ENCODE results near the gene ZFC3H1.
A peak's percentile ranks its signal among the peaks of the same experiment; 100 is the strongest.
"Not testable (repeated sequence)": the region's sequence is repeated elsewhere in the genome, so short reads cannot be mapped to it uniquely, and the experiment has no call there.

Gene ZFC3H1

DNA sequence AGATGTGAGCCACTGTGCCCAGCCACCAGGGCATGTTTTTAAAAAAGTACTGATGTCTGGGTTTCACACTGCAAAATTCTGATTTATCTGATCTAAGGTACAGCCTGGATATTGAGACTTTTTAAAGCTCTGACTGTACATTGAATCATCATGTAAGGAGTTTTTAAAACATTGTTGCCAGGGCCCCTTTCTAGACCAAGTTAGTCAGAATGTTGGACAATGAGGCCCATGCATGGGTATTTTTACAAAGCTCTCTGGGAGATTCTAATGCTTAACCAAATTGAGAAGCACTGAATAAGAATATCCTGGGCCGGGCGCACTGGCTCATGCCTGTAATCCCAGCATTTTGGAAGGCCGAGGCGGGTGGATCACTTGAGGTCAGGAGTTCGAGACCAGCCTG lies 38.9 kb upstream of the ZFC3H1 start:
- TF ChIP-seq, protein P1, sequence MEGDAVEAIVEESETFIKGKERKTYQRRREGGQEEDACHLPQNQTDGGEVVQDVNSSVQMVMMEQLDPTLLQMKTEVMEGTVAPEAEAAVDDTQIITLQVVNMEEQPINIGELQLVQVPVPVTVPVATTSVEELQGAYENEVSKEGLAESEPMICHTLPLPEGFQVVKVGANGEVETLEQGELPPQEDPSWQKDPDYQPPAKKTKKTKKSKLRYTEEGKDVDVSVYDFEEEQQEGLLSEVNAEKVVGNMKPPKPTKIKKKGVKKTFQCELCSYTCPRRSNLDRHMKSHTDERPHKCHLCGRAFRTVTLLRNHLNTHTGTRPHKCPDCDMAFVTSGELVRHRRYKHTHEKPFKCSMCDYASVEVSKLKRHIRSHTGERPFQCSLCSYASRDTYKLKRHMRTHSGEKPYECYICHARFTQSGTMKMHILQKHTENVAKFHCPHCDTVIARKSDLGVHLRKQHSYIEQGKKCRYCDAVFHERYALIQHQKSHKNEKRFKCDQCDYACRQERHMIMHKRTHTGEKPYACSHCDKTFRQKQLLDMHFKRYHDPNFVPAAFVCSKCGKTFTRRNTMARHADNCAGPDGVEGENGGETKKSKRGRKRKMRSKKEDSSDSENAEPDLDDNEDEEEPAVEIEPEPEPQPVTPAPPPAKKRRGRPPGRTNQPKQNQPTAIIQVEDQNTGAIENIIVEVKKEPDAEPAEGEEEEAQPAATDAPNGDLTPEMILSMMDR (IDR thresholded peaks at IDR 0.05; ENCODE audit: borderline replicate concordance, insufficient read depth, low read depth, low read length) = no peak
- H3K4me3 ChIP-seq (ENCODE audit: low read depth, low read length) = no peak overlapping the region

DNA sequence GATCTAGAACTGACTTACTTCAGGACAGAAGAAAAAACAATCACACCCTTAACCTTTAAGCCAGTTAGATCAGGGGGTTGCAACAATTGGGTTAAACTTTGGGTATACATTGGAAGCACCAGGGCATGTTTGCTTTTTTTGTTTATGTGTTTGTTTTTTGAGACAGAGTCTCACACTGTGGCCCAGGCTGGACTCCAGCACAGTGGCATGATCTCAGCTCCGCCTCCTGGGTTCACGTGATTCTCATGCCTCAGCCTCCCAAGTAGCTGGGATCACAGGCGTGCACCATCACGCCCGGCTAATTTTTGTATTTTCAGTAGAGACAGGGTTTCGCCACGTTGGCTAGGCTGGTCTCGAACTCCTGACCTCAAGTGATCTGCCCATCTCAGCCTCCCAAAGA lies 38.5 kb upstream of the ZFC3H1 start:
- not testable (repeated sequence) for H3K4me3 ChIP-seq (ENCODE audit: low read depth, low read length)

GRCh38 chr12:71695782-71696181 lies 32.1 kb upstream of the ZFC3H1 start:
- TF ChIP-seq, protein P1 (IDR thresholded peaks at IDR 0.05; ENCODE audit: borderline replicate concordance, insufficient read depth, low read depth, low read length) = no peak
- H3K4me3 ChIP-seq (ENCODE audit: low read depth, low read length) = no peak overlapping the region

DNA sequence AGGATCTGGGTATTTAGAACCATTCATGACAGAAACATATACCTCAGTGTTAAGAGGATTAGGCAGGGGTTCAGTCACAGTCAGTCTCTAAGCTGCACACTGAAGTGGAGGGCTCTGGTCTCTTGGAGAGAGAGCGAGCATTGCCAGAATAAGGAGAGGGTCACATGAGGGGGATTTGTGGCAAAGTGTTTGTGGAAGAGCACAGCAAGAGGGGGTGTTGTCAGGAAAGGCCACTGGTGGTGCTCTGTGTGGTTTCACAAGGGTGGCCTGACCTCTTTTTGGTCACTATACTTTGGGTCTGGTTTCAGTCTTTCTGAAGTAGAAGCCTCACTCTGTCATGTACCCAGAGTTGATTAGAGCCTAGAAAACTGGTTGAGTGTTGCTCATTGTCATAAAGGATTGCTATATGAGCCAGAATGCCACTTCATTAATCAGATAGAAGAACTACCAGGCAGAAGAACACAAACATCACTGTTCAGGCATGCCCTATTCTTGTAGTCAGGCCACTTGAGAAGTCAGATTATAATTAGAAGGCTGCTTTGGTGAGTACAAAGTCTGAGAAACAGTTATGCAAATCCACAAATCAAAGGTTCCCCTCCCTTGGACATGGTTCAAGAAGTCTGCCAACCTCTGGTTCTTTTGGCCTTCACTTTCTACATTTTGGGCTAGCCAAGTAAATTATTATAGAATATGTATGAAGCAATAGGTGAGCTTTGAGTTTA lies 30.6 kb upstream of the ZFC3H1 start:
- no peak overlapping the region for H3K4me3 ChIP-seq (ENCODE audit: low read depth, low read length)
- TF ChIP-seq, protein P1 (IDR thresholded peaks at IDR 0.05; ENCODE audit: borderline replicate concordance, insufficient read depth, low read depth, low read length) = no peak

- not testable (repeated sequence) for H3K4me3 ChIP-seq (ENCODE audit: low read depth, low read length)
Observed at GRCh38 chr12:71693651-71694050, 30.0 kb upstream of the ZFC3H1 start.

- TF ChIP-seq, protein P1 (IDR thresholded peaks at IDR 0.05; ENCODE audit: borderline replicate concordance, insufficient read depth, low read depth, low read length) = no peak
- H3K4me3 ChIP-seq (ENCODE audit: low read depth, low read length) = no peak overlapping the region
Observed at GRCh38 chr12:71693126-71693525, 29.5 kb upstream of the ZFC3H1 start.

DNA sequence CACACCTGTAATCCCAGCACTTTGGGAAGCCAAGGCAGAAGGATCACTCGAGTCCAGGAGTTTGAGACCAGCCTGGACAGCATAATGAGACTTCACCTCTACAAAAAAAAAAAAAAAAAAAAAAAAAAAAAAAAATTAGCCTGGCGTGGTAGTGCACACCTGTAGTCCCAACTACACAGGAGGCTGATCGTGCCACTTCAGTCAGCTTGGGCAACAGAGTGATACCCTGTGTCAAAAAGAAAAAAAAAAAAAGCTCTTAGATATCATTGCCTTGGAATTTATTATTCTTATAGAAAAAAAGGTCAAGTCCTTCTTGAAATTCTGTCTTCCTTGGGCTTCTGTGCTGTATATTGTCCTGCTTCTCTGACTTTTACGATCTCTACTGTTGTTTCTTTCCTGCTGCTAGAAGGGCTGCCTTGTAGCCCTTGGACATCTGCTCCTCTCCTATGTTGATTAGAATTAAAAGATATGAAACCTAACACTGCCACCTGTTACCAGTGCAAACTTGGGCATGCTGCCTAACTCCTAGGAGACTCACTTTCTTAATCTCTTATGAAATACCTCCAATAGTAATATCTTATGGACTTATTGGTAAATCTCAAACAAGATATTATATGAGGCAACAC lies 28.0 kb upstream of the ZFC3H1 start:
- TF ChIP-seq, protein P1 (IDR thresholded peaks at IDR 0.05; ENCODE audit: borderline replicate concordance, insufficient read depth, low read depth, low read length) = no peak
- H3K4me3 ChIP-seq (ENCODE audit: low read depth, low read length) = no peak overlapping the region

DNA sequence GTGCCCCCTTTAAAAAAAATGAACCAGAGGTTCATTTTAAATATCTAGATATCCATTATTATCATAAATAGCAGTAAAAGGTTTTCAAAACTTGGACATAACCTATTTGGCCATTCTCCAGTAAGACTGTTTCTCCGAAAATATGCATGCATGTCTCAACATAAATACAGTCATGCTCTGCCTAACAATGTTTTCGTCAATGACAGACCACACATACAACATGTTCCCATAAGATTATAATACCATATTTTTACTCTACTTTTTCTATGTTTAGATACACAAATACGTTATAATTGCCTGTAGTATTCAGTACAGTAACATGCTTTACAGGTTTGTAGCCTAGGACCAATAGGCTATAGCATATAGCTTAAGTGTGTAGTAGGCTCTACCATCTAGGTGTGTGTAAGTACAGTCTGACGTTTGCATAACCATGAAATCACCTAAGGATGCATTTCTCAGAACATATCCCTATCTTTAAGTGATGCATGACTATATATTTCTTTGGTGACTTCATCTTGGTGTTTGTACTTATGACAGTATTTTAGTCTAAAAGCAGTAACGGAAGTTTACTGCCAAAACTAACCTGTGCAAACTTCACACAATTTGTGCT lies 25.4 kb upstream of the ZFC3H1 start:
- TF ChIP-seq, protein P1 (IDR thresholded peaks at IDR 0.05; ENCODE audit: borderline replicate concordance, insufficient read depth, low read depth, low read length) = no peak
- peak overlapping the region; percentile 23 for H3K4me3 ChIP-seq (ENCODE audit: low read depth, low read length)

- peak overlapping the region; percentile 94 for H3K4me3 ChIP-seq (ENCODE audit: low read depth, low read length)
Observed at GRCh38 chr12:71687172-71687571, 23.5 kb upstream of the ZFC3H1 start.

Measured in GM12875 (cell line).